Endodermal cell (in vitro differentiated cells): ENCODE results near the gene TAS2R46. TPM values are rescaled to one million over a fixed set of nuclear protein-coding genes. Genes with fewer than 3 reads are reported as not detected.

Experiments used
- DNase-seq: peaks from one replicate; pipeline ENCODE4 v3.0.0-alpha.2; 2017
- H3K27ac ChIP-seq: 2 replicates; pipeline ENCODE4 v1.5.1; 2013; ENCODE audit warnings: mild to moderate bottlenecking, low read depth, low read length, moderate library complexity
- H3K27me3 ChIP-seq: 2 replicates; pipeline ENCODE4 v1.6.1; 2013; ENCODE audit warnings: mild to moderate bottlenecking, low read length, moderate library complexity; ENCODE audit not compliant: insufficient read depth, control insufficient read depth, poor library complexity, severe bottlenecking
- H3K36me3 ChIP-seq: 2 replicates; pipeline ENCODE4 v1.7.0; 2013; ENCODE audit warnings: mild to moderate bottlenecking, low read length, moderate library complexity; ENCODE audit not compliant: control insufficient read depth, insufficient read depth
- H3K4me1 ChIP-seq: one replicate; pipeline ENCODE4 v1.7.0; 2013; ENCODE audit warnings: low read length; ENCODE audit not compliant: control insufficient read depth, insufficient read depth
- H3K4me3 ChIP-seq: 2 replicates; pipeline ENCODE4 v1.5.1; 2013; ENCODE audit warnings: mild to moderate bottlenecking, low read length, moderate library complexity
- H3K9ac ChIP-seq: 2 replicates; pipeline ENCODE4 v1.6.1; 2013; ENCODE audit warnings: mild to moderate bottlenecking, low read length, moderate library complexity; ENCODE audit not compliant: poor library complexity, severe bottlenecking; ENCODE audit errors: extremely low read depth
- H3K9me3 ChIP-seq: 2 replicates; pipeline ENCODE4 v1.6.1; 2013; ENCODE audit warnings: mild to moderate bottlenecking, low read length, moderate library complexity; ENCODE audit not compliant: control insufficient read depth
- H3K27ac Mint-ChIP-seq: 2 replicates; pipeline ENCODE4 v1.8.0; 2020; ENCODE audit warnings: mixed read lengths
- H3K27me3 Mint-ChIP-seq: 2 replicates; pipeline ENCODE4 v1.8.0; 2021; ENCODE audit warnings: mild to moderate bottlenecking, mixed read lengths; ENCODE audit not compliant: insufficient read depth
- H3K36me3 Mint-ChIP-seq: 2 replicates; pipeline ENCODE4 v1.8.0; 2020; ENCODE audit warnings: low read depth, mixed read lengths
- H3K4me1 Mint-ChIP-seq: 2 replicates; pipeline ENCODE4 v1.8.0; 2020; ENCODE audit warnings: mixed read lengths
- H3K4me3 Mint-ChIP-seq: 2 replicates; pipeline ENCODE4 v1.8.0; 2020; ENCODE audit warnings: mild to moderate bottlenecking, moderate library complexity, mixed read lengths
- H3K9me3 Mint-ChIP-seq: 2 replicates; pipeline ENCODE4 v1.8.0; 2020; ENCODE audit warnings: mild to moderate bottlenecking, mixed read lengths
- CTCF ChIP-seq: fragments of 200-600 bp; sonication (generic); conservative IDR thresholded peaks from 2 replicates; pipeline ENCODE4 v1.5.0; 2021; ENCODE audit warnings: antibody characterized with exemption, mild to moderate bottlenecking
- WGBS, 2 experiments: methylation state at CpG; one replicate each; pipeline versions ENCODE4 v1.1.5 to v1.1.7; 2013; ENCODE audit warnings: missing lambda C conversion rate in 2 of 2, mixed read lengths in 1 of 2; ENCODE audit not compliant: insufficient coverage in 1 of 2, insufficient read length in 1 of 2; 5-methylcytosine and 5-hydroxymethylcytosine counted together
- total RNA-seq, 2 donors: library from RNA; stranded (reverse); fragmentation: NEBNext Ultra II Directional in 1 of 2; extraction: Animal tissue kit (Norgen Biotek cat#: 25700) in 1 of 2; gene quantifications; 2 replicates in 1 of 2; 3 replicates in 1 of 2; pipeline ENCODE4 v1.2.1, GENCODE V29; 2021

The TAS2R46 gene
- total RNA-seq, 2 donors from 2014 or later, result 1.3 to 3.9 TPM

GRCh38 chr12:11070999-11071398, 8.9 kb upstream of the TAS2R46 start:
- Histone ChIP-seq H3K4me1 (no peaks in the 10 kb centered on the region), H3K27me3 (no peaks in the 10 kb centered on the region), H3K36me3 (no peaks in the 10 kb centered on the region), H3K9ac (no peak overlapping the region), H3K9me3 (no peaks in the 10 kb centered on the region), H3K27ac (no peak overlapping the region), H3K4me3 (no peak overlapping the region)
- Mint-ChIP-seq H3K27me3 (peaks cover 36% of the 10 kb centered on the region), H3K36me3 (peaks cover 38% of the 10 kb centered on the region), H3K4me1 (peaks cover 23% of the 10 kb centered on the region), H3K4me3 (no peak overlapping the region), H3K27ac (peak overlapping the region; percentile 83), H3K9me3 (peaks cover 6% of the 10 kb centered on the region)
- no peak for DNase-seq
- WGBS, 2 experiments, result 0% methylated on average over 1 of the region's 1 CpG; no CpG with 5 or more reads in 1 of the 2 experiments
- TF ChIP-seq CTCF, result no peak

- H3K27me3 ChIP-seq, result no peaks in the 10 kb centered on the region
- H3K36me3 ChIP-seq, result no peaks in the 10 kb centered on the region
- no peak overlapping the region for H3K27ac ChIP-seq
- Mint-ChIP-seq H3K36me3 (peaks cover 43% of the 10 kb centered on the region), H3K9me3 (peaks cover 6% of the 10 kb centered on the region), H3K4me3 (no peak overlapping the region), H3K27me3 (peaks cover 36% of the 10 kb centered on the region), H3K27ac (no peak overlapping the region), H3K4me1 (peaks cover 23% of the 10 kb centered on the region)
- no peak overlapping the region for H3K4me3 ChIP-seq
- DNase-seq, result no peak
- TF ChIP-seq CTCF, result no peak
- H3K9me3 ChIP-seq, result no peaks in the 10 kb centered on the region
- H3K4me1 ChIP-seq, result no peaks in the 10 kb centered on the region
- 64 to 76% methylated on average over 3 to 5 of the region's 5 CpGs for WGBS, 2 experiments
- no peak overlapping the region for H3K9ac ChIP-seq
Measured at GRCh38 chr12:11069854-11070365, 7.8 kb upstream of the TAS2R46 start.

- 51 to 100% methylated on average over 1 to 2 of the region's 2 CpGs for WGBS, 2 experiments
- H3K27ac Mint-ChIP-seq, result no peak overlapping the region
- no peak for DNase-seq
Measured at GRCh38 chr12:11067514-11067913, 5.4 kb upstream of the TAS2R46 start.

More at GRCh38 chr12:11067514-11067913, 5.4 kb upstream of the TAS2R46 start:
- Mint-ChIP-seq H3K4me1 (peaks cover 22% of the 10 kb centered on the region), H3K36me3 (peaks cover 37% of the 10 kb centered on the region), H3K27me3 (peaks cover 17% of the 10 kb centered on the region), H3K9me3 (peaks cover 6% of the 10 kb centered on the region), H3K4me3 (no peak overlapping the region)
- Histone ChIP-seq H3K9ac (no peak overlapping the region), H3K9me3 (no peaks in the 10 kb centered on the region), H3K27me3 (no peaks in the 10 kb centered on the region), H3K4me1 (no peaks in the 10 kb centered on the region), H3K27ac (no peak overlapping the region), H3K36me3 (no peaks in the 10 kb centered on the region), H3K4me3 (no peak overlapping the region)
- no peak for TF ChIP-seq CTCF
